NCI-H526 (cell line): ENCODE data around the gene RAB5B.
"Not testable (repeated sequence)": the region's sequence is repeated elsewhere in the genome, so short reads cannot be mapped to it uniquely, and the experiment has no call there.

Experiments
- DNase-seq, 2 experiments: peaks; one replicate each; lab custom pipeline; 2025; lab: John Stamatoyannopoulos, UW

The RAB5B gene

GRCh38 chr12:55983232-55983842 lies 9.5 kb downstream of the RAB5B start:
- DNase-seq: no peak

- no peak for DNase-seq
Measured at GRCh38 chr12:55984861-55985260, 11.0 kb downstream of the RAB5B start.

DNA sequence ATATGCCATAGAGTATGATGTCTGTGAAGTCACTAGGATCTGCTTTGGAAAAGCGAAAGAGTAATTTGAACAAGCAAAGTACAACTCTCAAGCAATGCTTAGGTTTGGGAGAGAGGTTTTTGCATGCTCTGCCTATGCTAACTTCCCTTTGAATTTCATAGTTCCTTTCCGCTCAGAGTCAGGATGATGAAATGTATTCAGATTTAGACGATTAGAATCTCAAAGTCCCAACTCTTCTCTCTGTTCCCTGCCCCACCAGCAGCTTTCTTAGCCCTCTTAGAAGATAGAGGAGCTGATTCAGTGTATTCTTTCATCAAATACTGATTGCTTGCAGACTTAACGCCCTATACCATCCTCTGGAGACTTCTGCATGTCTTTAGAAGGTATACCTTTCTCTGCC lies 11.5 kb downstream of the RAB5B start:
- DNase-seq: no peak

DNA sequence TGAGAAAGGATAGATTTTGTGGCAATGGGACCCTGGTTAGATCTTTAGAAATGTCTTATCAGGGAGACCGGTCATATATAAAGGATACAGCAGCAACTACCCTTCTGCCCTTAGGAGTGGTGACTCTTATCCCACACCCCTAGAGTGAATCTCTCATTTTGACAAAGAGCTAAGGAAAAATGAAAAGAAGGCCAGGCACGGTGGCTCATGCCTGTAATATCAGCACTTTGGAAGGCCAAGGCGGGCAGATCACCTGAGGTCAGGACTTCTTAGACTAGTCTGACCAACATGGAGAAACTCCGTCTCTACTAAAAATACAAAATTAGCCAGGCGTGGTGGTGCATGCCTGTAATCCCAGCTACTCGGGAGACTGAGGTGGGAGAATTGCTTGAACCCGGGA lies 12.1 kb downstream of the RAB5B start:
- not testable (repeated sequence) for DNase-seq

- DNase-seq: no peak
Measured at GRCh38 chr12:55991110-55991509, 17.2 kb downstream of the RAB5B start.

DNA sequence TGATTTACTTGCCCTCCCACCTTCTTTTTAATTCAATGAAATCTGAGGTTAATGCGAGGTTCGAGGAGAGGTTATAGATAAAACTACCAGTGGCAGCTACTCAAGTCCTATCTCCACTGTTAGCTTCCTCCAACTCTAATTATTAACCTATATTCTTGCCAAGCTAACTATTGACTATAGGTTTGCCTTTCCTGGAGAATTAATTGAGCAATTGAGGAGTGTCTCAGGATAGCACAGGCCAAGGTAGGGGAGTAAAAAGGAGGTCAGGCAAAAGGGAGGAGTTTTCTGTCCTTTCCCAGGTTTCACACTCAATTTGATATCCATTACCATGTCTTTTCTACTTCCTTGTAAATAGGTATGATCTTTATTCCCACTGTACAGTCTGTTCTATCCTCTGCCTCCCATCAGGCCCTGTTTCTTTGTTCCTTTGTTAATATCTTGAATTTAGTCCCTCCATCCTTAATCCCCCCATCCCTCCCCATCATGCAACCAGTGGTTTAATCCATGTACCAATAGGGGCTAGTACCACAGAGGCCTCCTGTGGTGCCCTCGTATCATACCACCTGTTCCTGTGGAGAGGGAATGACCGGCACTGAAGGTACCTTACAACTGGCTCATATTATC lies 19.5 kb downstream of the RAB5B start:
- DNase-seq: no peak

GRCh38 chr12:55995366-55995765 lies 21.5 kb downstream of the RAB5B start:
- DNase-seq: no peak

GRCh38 chr12:55996201-55996714 lies 22.4 kb downstream of the RAB5B start:
- peak; percentile 22 to 71 for DNase-seq

GRCh38 chr12:55996715-55997534 lies 23.0 kb downstream of the RAB5B start, which contains the start of gene SUOX:
SUOX (plus strand) TSS chr12:55997276; CDS start chr12:56002222, 4,946 bp downstream.
- DNase-seq: peak; percentile 79 to 94

DNA sequence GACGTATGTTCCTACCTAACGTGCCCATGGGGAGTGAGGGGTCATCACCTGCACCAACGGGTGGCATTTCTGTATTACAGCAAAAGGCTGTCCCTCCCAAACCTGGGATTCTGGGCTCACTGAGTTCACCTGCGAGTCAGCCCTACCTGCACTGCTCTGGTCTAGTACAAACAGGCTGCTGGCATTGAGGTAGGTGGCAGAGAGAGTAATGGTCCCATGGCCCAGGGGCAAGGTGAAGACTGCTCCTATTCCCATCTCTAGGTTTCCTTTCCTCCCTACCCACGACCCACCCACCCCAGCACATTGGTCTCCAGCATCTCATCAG lies 23.6 kb downstream of the RAB5B start:
- DNase-seq: peak in 1 of 2 experiments; percentile 54

- not testable (repeated sequence) for DNase-seq
Measured at GRCh38 chr12:55999522-55999921, 25.6 kb downstream of the RAB5B start.

- not testable (repeated sequence) for DNase-seq
Measured at GRCh38 chr12:55999999-56000540, 26.2 kb downstream of the RAB5B start.

DNA sequence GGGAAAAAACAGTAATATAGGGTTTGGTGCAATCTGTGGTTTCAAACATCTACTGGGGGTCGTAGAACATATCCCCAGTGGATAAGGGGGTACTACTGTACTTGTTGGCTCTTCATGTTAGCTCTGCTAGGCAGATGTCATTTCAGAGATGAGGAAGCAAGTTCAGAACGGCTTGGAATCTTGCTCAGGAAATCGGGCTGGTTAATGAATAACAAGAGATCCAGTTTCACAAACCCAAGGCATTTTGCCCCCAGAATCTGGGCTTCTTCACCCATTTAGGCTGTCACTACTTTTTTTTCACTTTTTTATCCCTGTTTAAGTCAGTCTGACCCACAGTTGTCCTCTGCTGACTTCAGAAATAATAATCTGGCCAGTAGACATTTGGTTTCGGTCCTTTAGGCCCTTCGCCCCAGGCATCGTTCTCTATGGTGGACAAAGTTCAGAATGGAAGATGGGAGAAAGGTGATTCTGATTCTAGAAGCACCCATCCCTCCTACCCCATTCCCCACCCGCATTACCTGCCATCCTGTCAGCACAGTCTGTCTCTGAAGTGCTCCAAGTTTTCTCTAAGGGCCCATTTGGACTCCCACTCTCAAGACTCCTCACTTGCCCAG lies 27.7 kb downstream of the RAB5B start:
- DNase-seq: no peak

DNA sequence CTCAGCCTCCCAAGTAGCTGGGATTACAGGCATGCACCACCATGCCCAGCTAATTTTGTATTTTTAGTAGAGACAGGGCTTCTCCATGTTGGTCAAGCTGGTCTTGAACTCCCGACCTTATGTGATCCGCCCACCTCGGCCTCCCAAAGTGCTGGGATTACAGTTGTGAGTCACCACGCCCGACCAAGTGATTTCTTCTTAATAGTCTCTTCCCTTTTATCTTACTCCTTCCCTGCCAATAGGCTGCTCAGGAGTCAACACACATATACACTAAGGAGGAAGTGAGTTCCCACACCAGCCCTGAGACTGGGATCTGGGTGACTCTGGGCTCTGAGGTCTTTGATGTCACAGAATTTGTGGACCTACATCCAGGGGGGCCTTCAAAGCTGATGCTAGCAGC lies 29.5 kb downstream of the RAB5B start:
- not testable (repeated sequence) for DNase-seq

- DNase-seq: no peak
Measured at GRCh38 chr12:56004211-56004610, 30.3 kb downstream of the RAB5B start.

DNA sequence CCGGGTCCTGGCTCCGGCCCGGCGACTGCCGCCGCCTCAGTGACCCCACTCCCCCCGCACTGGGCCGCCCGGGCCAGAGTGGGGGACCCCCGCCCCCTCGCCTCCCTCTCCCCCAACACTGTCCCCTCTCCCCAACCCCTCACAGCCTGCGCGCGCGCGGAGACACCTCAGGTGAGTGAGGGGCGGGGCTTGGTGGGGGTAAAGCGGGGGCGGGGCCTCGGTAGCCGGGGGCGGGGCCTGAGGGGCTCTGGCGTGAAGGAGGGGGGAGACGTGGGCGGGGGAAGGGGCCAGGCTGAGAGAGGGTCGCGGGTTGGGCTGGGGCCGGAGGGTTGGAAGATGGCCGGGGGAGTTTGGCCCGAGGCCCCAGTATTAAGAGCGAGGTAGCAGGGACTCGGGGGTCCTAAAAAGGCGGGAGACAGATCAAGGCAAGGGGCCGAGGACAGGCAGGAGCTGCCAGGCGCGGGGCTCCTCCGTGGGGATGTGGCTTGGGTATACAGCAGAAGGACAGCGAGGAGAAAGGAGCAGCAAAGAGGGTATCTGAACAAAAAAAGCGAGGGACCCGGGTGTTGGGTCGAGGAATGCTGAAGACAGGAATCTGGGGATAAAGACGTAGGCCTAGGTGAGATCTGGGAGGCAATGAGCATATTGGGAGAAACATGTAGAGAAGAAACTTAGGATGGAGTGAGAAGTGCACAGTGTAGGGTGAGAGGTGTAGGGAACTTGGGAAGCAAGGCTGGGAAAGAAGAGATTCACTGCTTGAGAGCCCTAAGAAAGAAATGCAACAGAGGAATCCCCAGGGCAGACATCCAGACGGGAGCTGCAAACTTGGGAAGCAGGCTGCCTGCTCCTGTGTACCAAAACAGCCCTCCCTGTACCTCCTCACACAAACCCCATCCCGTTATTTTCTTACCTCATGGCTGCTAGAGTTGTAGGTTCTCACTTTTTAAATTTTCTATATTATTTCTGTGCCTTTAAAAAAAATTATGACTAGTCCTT lies 34.0 kb downstream of the RAB5B start:
- peak in 1 of 2 experiments; percentile 83 for DNase-seq

DNA sequence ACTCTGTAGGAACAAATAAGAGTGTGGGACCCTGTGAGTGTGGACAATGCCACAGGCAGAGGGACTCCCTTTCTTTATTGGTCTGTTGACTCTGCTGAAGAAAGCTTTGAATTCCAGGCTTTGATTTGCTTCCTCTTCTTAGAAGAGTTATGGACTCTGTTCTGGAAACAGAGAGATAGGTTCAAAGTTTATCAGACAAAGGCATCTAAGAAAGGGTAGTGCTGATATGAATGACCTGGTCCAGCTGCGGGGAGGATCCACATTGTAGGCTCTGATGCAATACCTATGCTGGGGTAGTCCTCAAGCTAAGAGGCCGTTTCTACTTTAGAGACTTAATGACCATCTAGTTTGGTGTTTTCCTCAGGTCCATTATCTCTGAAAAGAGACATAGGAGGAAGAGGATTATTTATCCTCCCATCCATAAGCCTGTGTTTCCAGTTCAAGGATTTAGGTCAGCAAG lies 36.3 kb downstream of the RAB5B start:
- DNase-seq: no peak

- DNase-seq: no peak
Measured at GRCh38 chr12:56011509-56012090, 37.7 kb downstream of the RAB5B start.

DNA sequence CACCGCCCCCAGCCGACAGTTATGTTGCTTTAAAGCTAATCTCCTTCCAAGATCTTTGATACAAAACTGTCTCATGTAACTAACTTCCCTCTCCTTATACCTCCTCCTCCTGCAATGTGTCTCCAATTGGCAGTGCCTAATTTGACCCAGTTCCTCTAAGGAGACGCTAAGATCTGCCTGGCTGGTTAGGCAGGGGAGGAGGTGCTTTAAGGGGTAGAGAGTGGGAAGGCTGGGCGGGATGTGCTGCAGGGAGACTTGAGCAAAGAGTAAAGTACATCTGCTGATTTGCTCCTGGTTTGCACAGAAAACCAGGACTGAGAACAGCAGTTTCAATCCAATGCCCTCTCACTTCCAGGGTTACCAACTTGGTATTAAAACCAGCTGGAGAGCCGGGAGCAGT lies 39.6 kb downstream of the RAB5B start:
- DNase-seq: no peak

GRCh38 chr12:56014205-56014604 lies 40.3 kb downstream of the RAB5B start:
- no peak for DNase-seq
